GM13976 (cell line): ENCODE measurements around the gene IL1F10.

Experiments
- DNase-seq: peaks from one replicate; pipeline ENCODE4 v3.0.0; 2012; ENCODE audit warnings: low spot score
- in situ Hi-C: fragments of 300-500 bp; cut with MboI; formaldehyde crosslinking; loops from one replicate; pipeline ENCODE4 v1.12.0; 2022; ENCODE audit warnings: low sequenced_read_pairs, mixed read lengths, inconsistent platforms; ENCODE audit not compliant: unreplicated experiment
- TF ChIP-seq, protein P1 (sequence below): IDR thresholded peaks from 2 replicates; pipeline ENCODE4 v1.5.1; 2012; ENCODE audit warnings: borderline replicate concordance, mild to moderate bottlenecking; ENCODE audit not compliant: insufficient read depth; ENCODE audit errors: extremely low read depth, missing control alignments, control extremely low read depth

IL1F10 gene

DNA sequence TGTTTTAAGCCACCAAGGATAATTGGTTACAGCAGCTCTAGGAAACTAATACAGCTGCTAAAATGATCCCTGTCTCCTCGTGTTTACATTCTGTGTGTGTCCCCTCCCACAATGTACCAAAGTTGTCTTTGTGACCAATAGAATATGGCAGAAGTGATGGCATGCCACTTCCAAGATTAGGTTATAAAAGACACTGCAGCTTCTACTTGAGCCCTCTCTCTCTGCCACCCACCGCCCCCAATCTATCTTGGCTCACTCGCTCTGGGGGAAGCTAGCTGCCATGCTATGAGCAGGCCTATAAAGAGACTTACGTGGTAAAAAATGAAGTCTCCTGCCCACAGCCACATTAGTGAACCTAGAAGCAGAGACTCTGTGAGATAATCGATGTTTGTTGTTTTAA is 3.5 kb upstream of the IL1F10 start:
- no peak for DNase-seq
- in situ Hi-C loops, result no loop called here
- TF ChIP-seq, protein P1, sequence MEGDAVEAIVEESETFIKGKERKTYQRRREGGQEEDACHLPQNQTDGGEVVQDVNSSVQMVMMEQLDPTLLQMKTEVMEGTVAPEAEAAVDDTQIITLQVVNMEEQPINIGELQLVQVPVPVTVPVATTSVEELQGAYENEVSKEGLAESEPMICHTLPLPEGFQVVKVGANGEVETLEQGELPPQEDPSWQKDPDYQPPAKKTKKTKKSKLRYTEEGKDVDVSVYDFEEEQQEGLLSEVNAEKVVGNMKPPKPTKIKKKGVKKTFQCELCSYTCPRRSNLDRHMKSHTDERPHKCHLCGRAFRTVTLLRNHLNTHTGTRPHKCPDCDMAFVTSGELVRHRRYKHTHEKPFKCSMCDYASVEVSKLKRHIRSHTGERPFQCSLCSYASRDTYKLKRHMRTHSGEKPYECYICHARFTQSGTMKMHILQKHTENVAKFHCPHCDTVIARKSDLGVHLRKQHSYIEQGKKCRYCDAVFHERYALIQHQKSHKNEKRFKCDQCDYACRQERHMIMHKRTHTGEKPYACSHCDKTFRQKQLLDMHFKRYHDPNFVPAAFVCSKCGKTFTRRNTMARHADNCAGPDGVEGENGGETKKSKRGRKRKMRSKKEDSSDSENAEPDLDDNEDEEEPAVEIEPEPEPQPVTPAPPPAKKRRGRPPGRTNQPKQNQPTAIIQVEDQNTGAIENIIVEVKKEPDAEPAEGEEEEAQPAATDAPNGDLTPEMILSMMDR, result no peak

DNA sequence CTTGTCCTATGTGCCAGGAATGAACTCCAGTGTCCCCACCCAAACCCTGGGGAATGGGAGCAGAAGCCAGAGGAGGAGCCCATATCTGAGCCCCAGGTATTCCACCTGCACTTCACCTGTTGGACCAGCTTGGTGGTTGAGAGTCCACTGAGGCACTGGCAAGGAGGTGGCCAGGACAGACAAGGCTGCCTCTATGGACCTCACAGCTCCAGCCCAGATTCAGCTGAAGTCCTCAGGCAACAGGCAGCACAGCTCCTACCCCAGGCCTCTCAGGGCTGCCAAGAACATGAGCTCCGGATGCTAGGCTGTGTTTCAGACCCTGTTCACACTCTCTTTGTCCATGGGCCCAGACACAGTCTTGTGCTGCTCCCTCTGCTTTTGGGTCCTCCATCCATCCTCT is 2.9 kb upstream of the IL1F10 start:
- TF ChIP-seq, protein P1, result no peak
- in situ Hi-C loops, result no loop called here
- DNase-seq, result no peak

DNA sequence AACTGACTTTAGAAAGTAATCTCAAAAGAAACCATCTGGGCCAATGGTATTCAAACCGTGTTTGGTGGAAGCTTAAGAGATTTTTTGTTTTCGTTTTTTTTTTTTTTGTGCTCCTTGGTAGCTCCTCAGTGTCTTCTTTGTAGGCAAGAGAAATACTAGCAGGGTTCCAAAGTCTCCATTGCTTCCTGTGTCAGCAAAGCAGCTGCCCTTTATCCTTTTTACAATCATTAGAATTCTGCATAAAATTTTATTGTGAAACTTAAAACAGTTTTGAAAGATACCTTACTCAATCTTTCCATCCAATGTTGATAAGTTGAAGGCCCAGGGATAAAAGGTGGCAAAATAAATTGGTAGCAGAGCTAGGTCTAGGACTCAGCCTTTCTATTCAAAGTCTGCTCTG is 479 bp downstream of the IL1F10 start:
- in situ Hi-C loops, result no loop called here
- no peak for DNase-seq
- TF ChIP-seq, protein P1, result no peak

DNA sequence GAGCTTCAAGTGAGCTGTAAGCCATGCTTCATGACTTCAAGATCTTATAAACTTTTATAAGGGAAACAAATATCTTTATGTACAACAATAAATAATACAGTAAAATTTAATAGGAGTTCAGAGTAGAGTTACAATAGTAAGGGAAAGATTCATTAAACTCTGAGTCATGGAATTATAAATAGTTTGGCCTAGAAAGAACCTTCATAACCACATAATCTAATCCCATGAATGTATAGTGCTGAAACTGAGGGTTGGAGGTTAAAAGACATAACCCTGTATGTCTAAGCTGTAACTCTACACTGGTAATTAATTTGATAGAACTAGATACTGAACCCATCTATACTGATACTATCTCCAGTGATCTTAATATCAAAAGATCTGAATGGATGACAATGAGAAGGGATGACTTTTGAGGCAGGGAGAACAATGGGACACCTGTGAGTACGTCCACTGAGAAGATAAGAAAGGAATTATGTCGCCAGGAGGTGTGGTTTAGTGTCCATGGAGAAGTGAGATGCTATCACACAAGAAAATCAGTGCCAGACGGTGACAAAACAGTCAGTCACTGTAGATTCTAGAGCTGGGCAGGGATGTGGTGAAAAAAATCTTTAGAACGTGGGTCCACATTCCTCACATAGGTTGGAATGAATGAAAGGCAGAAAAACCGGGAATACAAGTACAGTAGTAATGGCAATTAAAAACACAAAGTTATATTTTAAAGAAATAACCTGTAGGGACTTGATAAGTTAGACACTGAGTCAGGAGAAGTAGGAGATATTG is 1.1 kb downstream of the IL1F10 start:
- TF ChIP-seq, protein P1, result no peak
- no peak for DNase-seq
- in situ Hi-C loops, result no loop called here

DNA sequence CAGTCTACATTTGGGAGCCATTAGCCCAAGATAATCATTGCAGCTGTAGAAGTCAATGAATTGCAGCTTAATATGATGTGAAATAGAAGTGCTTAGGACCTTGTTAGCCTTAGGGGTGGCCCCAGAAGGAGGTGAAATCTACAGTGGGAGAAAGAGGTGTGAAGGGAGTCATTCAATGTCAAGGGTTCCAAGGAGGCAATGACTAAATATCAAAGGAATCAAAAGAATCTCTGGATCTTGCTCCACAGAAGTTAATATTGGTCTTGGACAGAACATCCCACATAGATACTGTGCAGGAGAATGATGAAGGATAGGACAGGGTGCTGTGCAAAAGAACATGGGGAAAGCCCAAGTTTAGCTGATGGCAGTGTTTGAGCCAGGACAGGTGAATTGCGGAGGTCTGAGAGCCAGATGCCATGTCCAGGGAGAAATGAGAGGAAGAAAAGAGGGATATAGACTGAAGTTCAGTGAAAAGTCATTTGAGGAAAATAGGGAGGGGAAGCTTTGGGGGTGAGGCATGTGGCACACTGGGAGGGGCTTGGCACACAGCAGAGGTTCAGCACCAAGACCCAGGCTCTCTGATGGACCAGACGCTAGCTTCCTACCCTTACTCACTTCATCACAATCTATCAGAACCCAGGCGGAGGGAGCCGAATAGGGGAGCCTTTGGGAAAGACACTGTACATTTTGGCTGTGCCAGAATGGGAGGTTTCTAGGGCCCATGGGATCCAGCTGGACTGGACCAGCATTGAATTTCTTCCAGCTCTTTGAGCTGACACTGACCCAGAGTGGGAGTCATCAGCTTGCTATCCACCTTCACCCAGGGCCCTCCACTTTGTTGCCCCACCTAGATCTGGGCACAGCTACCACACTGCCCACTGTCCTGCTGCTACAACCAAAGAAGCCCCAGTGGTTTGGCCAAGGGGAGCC is 2.2 kb downstream of the IL1F10 start:
- in situ Hi-C loops, result no loop called here
- no peak for DNase-seq
- TF ChIP-seq, protein P1, result no peak

DNA sequence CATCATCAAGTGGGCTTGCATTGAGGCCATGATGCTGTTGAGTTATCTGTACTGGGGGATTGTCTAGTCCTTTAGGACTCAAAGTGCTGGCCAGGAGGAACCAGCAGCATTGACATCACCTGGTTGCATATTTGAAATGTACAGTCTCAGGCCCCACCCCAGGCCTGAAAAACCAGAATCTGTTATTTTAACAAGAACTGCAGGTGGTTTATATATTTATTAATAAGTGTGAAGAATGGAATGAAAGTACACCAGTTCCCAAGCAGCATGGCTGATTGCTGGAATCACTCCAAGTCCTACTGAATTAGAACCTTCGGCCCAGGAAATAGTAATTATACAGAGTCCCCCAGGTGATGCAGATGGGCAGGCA is 2.8 kb downstream of the IL1F10 start:
- no peak for DNase-seq
- TF ChIP-seq, protein P1, result no peak
- in situ Hi-C loops, result no loop called here
